Neural crest cell (in vitro differentiated cells): ENCODE measurements around the gene CFAP221. TPM values are rescaled to one million over a fixed set of nuclear protein-coding genes. Genes with fewer than 3 reads are reported as not detected.

Experiments
- DNase-seq: peaks from one replicate; pipeline ENCODE4 v3.0.0; 2021; ENCODE audit warnings: low read depth, mixed read lengths, low spot score
- H3K27ac Mint-ChIP-seq: one replicate; pipeline ENCODE4 v1.8.0; 2021; ENCODE audit warnings: mild to moderate bottlenecking, mixed read lengths; ENCODE audit not compliant: unreplicated experiment
- H3K27me3 Mint-ChIP-seq: 2 replicates; pipeline ENCODE4 v1.8.0; 2021; ENCODE audit warnings: low read depth, mild to moderate bottlenecking, mixed read lengths
- H3K36me3 Mint-ChIP-seq: 2 replicates; pipeline ENCODE4 v1.8.0; 2021; ENCODE audit warnings: low read depth, mild to moderate bottlenecking, mixed read lengths
- H3K4me1 Mint-ChIP-seq: 2 replicates; pipeline ENCODE4 v1.8.0; 2021; ENCODE audit warnings: mixed read lengths
- H3K4me3 Mint-ChIP-seq: one replicate; pipeline ENCODE4 v1.8.0; 2021; ENCODE audit warnings: mild to moderate bottlenecking, mixed read lengths
- H3K9me3 Mint-ChIP-seq: 2 replicates; pipeline ENCODE4 v1.8.0; 2021; ENCODE audit warnings: mixed read lengths
- total RNA-seq: library from RNA; stranded (reverse); gene quantifications from 2 replicates; pipeline ENCODE4 v1.2.1, GENCODE V29; 2021
- TF ChIP-seq, protein P1 (sequence below): fragments of 200-600 bp; sonication (generic); conservative IDR thresholded peaks from 2 replicates; pipeline ENCODE4 v1.5.0; 2021; ENCODE audit warnings: antibody characterized with exemption, mild to moderate bottlenecking

Gene CFAP221
- total RNA-seq, 1 donor from 2014 or later: 2.0 TPM

DNA sequence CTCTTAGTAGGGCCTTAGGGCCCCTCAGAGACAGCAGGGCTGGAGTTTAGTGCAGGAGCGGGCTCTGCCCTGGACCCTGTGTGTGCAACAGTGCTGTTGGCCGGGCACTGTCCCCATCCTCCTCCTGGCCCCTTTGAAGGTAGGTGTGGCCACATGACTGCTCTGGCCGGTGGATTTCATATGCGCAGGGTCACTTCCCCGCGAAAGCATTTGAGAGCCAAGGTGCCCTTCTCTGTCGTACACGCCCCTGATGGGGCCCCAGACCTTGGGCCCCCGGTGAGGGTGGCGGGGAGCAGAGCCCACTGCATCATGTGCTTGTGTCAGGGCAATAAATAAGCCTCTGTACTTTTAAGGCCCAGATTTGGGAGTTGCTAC lies 150.2 kb downstream of the CFAP221 start:
- Mint-ChIP-seq H3K36me3 (peaks cover 2% of the 10 kb centered on the region), H3K27ac (no peak overlapping the region), H3K4me1 (peaks cover 46% of the 10 kb centered on the region), H3K9me3 (no peaks in the 10 kb centered on the region), H3K27me3 (no peaks in the 10 kb centered on the region), H3K4me3 (no peak overlapping the region)
- no peak for DNase-seq
- TF ChIP-seq, protein P1, sequence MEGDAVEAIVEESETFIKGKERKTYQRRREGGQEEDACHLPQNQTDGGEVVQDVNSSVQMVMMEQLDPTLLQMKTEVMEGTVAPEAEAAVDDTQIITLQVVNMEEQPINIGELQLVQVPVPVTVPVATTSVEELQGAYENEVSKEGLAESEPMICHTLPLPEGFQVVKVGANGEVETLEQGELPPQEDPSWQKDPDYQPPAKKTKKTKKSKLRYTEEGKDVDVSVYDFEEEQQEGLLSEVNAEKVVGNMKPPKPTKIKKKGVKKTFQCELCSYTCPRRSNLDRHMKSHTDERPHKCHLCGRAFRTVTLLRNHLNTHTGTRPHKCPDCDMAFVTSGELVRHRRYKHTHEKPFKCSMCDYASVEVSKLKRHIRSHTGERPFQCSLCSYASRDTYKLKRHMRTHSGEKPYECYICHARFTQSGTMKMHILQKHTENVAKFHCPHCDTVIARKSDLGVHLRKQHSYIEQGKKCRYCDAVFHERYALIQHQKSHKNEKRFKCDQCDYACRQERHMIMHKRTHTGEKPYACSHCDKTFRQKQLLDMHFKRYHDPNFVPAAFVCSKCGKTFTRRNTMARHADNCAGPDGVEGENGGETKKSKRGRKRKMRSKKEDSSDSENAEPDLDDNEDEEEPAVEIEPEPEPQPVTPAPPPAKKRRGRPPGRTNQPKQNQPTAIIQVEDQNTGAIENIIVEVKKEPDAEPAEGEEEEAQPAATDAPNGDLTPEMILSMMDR: no peak

DNA sequence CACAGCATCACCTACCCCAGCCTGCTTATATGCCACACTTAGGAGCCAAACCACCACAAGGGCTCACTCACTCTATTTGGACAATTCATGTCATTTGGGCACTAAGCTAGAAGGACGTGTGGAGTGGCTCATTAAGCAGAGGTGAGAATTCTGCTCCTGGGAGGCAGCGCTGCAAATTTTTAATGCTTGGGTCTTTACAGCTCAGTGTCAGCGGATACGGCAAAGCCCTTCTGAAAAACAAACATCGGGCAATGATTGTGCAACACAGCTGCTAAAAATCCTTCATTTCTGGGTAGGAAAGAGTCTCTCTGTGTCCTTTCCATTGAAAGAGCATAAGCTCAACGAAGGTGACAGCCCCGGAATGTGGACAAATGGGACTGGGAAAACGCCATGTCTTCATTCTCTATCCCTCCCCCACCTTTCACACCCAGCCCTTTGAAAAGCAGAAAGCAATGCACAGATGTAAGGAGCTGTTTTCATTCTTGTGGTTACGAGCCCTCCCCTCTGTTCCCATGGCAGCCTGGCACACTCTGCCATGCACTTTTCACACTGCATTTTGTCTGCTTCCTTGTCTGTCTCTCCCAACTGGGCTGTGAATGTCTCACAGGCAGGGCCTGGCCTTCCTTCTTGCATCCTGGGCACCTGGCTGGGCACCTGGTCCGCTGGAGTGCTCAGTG lies 150.7 kb downstream of the CFAP221 start:
- no peak for DNase-seq
- Mint-ChIP-seq H3K4me1 (peaks cover 52% of the 10 kb centered on the region), H3K27ac (peak overlapping the region; percentile 70), H3K27me3 (no peaks in the 10 kb centered on the region), H3K9me3 (no peaks in the 10 kb centered on the region), H3K4me3 (no peak overlapping the region), H3K36me3 (peaks cover 2% of the 10 kb centered on the region)
- TF ChIP-seq, protein P1: no peak

DNA sequence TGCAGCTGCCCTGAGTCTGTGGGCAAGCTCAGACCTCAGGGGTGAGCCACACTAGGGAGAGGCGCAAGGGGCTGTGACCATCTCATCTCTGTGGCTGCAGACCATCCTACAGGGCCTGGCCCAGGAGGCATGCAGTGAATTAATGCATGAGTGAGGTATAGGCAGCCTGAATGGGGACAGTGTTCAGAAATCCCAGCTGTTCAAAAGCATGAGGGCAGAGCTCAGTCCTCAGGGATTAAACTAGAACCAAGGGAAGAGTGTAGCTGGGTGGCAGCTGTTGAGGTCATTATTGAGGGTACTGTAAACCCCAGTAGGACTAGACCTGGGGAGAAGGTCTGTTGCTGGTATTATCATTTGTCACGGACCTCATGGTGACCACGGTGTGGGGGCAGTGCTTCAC lies 151.8 kb downstream of the CFAP221 start:
- Mint-ChIP-seq H3K9me3 (no peaks in the 10 kb centered on the region), H3K4me3 (no peak overlapping the region), H3K36me3 (no peaks in the 10 kb centered on the region), H3K27me3 (no peaks in the 10 kb centered on the region), H3K27ac (no peak overlapping the region), H3K4me1 (peaks cover 61% of the 10 kb centered on the region)
- no peak for DNase-seq
- TF ChIP-seq, protein P1: no peak

DNA sequence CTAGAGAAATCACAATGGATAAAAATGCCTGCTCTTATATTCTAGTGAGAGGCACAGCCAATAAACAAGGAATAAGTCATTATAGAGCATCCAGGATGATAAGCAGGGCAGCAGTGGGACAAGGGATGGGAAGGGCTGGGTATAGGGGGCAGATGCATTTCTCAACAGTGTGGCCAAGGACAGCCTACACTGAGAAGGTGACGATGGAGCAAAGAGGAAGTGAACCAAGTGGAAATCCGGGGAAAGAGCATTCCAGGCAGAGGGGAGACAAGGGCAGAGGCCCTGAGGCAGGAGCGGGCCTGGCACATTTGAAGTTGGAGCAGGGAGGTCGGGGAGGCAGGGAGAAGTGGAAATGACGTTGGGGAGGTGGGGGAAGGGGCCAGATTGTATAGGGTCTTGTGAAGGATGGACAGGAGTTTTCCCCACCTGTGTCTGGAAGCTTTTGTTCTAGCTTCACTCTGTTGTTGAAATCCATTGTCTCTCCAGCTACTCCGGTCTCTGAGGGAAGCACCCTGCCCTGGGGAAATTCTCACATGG lies 152.3 kb downstream of the CFAP221 start:
- Mint-ChIP-seq H3K4me1 (peaks cover 67% of the 10 kb centered on the region), H3K36me3 (no peaks in the 10 kb centered on the region), H3K27me3 (no peaks in the 10 kb centered on the region), H3K27ac (no peak overlapping the region), H3K9me3 (no peaks in the 10 kb centered on the region), H3K4me3 (no peak overlapping the region)
- TF ChIP-seq, protein P1: no peak
- DNase-seq: no peak

DNA sequence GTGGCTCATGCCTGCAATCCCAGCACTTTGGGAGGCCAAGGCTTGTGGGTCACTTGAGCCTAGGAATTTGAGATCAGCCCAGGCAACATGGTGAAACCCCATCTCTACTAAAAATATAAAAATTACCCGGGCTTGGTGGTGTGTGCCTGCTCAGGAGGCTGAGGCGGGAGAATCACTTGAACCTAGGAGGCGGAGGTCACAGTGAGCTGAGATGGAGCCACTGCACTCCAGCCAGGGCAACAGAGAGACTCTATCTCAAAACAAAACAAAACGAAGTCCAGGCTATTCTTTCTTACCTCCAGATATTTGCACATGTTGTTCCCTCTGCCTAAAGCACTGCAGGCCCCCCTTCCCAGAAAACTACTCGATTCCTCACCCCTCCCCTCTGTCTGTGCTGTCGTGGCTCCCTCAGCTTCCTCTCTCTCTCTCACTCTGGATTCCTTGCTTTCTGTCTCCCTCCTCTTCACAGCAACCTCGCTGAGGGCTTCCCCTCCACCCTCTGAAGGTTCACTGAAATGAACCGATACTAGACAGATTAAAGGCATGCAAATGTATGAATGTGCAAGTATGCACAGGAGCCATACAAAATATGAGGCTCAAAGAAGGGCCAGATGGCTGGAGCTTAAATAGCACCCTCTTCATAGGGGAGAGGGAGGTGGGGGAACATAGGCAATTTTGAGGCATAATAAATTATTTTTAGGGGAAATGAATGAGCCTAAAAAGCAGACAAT lies 153.2 kb downstream of the CFAP221 start:
- Mint-ChIP-seq H3K4me3 (no peak overlapping the region), H3K27ac (no peak overlapping the region), H3K36me3 (no peaks in the 10 kb centered on the region), H3K4me1 (peaks cover 70% of the 10 kb centered on the region), H3K27me3 (no peaks in the 10 kb centered on the region), H3K9me3 (no peaks in the 10 kb centered on the region)
- TF ChIP-seq, protein P1: no peak
- DNase-seq: no peak
